GM19467 (cell line): ENCODE measurements around the gene PHYHIPL.

ENCODE experiments used
- ATAC-seq: cut with Tn5 transposase; IDR thresholded peaks from one replicate; pipeline ENCODE4 v1.9.1; 2021; ENCODE audit warnings: mild to moderate bottlenecking, moderate library complexity; ENCODE audit not compliant: unreplicated experiment

Gene PHYHIPL

DNA sequence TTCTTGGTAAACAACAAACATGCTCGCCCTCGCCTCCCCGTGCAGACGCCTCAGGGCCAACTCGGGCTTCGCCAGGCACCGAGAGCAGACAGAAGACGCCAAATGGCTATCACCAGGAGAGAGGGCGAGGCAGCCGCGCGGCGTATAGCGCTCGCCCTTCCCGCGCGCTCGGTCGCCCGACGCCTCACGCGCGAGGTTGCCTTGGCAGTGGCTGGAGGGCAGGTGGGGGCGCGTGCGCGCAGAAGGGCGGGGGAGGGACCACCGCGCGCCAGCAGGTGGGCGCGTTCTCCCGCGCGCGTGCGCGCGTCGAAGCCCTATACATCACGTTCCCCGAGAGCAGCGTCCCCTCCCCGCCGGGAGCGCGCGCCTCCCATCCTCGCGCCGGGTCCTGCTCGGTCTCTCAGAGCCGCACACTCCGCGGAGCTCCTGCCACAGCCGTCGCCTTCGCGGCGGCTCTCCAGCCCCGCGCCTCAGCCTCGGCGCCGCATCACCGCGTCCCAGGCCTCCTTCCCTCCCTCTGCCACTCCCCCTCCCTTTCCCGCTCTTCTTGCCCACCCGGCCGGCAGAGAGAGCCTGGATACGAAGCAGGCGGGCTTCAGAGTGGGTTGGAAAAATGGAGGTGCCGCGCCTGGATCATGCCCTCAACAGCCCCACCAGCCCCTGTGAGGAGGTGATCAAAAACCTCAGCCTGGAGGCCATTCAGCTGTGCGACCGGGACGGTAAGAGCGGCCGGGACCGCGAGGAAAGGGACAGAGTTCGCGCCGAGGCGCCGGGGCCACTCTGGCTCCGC is at the start of gene PHYHIPL:
Gene PHYHIPL, plus strand, starts transcription at position 403 of the 790 bp plus-strand sequence. Its CDS starts 211 bp downstream, at position 614.
- ATAC-seq = no peak

DNA sequence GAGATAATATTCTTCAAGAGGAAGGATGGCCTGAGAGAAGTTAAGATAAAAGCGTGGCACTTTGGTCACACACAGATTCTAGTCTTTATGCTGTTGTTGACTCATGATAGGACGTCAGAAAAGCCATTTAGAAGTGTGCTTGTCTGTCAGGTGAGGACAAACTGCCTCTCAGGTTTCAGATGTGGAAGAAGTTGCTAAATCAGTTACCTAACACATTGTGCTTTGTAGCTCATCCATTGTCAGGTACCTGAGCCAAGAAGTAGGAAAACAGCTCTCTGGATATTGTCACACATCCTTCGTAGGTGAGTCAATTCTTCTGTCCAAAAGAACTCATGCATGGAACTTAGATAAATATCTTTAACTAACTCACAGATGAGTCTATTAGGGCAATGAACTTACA is 49.5 kb upstream of the PHYHIPL start:
- no peak for ATAC-seq

DNA sequence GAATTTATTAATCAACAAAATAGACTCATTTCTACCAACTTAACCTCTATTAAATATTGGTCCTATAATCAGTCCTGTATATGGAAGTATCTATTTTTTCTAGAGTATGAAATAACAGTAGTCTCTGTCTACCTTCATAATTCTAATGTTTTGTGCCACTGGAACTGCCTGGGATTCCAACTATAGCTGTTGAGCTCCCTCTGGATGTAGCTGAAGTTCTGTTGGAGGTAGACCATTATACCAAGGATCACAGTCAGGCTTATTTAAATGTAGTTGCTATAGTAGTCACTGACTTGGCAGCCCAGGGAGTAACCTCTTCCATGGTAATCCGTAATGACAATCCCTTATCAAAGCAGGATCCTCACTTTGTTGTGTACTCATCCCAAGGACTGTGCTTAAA is 48.5 kb upstream of the PHYHIPL start:
- no peak for ATAC-seq

DNA sequence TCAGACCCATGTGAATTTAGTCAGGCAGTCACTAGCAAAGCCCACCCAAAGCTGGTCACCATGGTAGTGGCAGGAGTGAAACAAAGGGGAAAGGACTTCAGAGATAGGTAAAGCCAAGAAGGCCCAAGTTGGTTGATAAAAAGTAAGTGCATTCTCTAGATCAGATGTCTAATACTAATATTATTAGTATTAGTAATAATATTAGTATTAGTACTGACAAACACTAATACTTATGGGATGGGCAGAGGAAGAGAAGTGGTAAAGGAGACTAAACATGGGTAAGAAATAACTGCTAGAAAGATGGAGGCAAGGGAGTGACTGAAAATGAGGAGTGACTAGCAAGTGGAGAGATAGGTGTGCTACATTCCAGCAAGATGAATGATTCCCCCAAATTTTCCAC is 46.6 kb upstream of the PHYHIPL start:
- ATAC-seq = no peak

- no peak for ATAC-seq
Observed at GRCh38 chr10:59131666-59132065, 44.8 kb upstream of the PHYHIPL start.

DNA sequence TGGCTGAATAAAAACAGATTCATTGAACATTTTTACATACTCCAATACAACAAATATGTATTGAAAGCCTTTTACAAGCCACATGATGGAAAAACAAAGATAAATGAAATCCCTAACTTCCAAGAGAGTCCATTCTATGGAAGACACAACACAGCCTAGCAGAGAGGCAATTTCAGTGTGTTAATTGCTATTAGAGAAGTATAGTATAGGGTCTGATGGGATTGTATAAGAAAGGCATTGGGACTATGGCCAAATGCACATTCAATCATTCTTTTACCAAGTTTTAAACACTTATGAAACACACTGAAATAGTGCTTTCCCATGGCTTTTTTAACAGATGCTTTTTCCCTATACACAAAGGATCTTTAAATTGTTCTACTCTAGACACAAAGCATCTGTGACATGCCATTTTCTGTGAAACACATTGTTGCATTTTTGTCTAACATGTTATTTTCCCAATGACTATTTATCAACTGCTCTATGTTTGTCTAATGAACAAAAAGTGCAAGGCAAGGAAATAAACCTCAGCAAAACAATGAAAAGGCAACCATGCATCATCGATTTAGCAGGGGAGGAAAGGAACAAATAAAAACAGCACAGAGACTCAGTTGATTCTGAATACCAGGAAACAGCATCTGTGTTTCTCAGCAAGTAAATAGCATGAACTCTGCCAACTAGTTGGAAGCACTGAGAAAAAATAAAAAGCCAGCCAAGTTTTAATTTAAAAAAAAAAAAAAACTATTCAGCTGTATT is 42.4 kb upstream of the PHYHIPL start:
- no peak for ATAC-seq

GRCh38 chr10:59134785-59135184 is 41.7 kb upstream of the PHYHIPL start:
- no peak for ATAC-seq

GRCh38 chr10:59135275-59135674 is 41.2 kb upstream of the PHYHIPL start:
- no peak for ATAC-seq

DNA sequence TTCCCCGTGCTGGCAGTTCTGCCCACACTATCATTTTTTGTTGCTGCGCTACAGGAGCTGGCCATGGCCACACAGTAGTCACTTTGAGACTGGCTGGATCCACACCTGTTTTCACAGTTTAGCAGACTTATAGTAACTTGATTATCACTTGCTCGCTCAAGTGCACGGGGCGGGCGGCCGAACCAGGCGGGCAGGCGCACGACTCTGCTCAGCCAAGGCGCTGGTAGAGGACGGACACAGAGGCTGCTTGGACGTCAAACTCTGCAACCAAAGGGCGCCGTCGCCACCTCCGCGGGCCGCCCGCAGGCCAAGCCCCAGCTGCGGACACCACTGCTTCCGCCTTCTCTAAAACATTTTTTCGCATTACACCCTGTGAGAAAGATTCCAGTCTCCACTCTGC is 38.4 kb upstream of the PHYHIPL start:
- no peak for ATAC-seq

DNA sequence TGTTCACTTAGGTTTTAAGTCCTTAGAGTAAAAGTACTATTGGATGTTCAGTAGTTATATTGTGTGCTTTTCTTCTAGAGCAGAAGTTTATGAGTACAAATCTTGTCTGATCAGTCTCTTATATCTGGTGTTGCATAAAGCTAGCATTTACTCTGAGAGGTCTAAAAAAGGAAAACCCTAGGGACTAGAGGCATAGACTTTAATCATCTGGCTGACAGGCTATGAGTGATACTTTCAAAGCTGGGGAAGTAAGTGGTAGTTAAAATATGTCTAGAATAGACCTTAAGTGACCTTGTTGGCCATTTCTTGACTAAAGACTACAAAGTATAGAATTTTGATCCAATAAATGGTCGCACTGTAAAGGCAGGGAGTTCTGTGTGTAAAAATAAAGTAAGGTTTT is 32.9 kb upstream of the PHYHIPL start:
- no peak for ATAC-seq

DNA sequence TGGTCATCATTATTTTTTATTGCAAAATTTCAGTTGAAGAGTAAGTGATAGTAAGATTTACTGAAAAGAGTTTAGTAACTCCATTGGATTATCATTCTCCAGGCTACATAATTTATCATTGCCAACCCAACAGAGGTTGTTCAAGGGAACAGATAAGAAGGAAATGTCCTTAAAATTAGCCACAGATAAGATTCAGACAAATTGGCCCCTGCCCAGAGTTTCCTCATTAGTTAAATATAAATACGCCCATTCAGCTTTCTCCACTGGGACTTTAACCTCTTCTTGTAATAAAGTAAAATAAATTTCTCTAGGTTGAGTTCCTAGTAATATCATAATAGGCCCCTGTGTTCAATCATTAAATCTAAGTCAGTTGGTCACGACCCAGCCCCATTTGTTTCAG is 27.7 kb upstream of the PHYHIPL start:
- no peak for ATAC-seq

DNA sequence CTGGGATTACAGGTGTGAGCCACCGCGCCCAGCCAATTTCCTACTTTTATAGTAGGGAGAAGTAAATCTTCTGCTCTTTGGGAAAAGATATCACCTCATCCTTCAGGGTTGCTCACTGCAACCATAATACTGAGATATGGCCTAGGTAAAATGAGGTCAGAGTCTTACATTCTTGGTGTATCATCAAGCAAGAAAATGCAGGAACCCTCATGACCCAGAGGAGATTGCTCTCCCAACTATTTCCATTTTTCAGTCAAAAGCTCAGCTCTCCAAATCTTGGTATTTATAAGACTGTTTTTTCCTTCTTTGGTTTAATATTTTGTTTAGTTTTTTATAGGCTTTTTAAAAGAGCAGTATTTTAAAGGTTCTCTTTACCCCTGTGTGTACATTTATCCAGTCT is 20.9 kb upstream of the PHYHIPL start:
- no peak for ATAC-seq

DNA sequence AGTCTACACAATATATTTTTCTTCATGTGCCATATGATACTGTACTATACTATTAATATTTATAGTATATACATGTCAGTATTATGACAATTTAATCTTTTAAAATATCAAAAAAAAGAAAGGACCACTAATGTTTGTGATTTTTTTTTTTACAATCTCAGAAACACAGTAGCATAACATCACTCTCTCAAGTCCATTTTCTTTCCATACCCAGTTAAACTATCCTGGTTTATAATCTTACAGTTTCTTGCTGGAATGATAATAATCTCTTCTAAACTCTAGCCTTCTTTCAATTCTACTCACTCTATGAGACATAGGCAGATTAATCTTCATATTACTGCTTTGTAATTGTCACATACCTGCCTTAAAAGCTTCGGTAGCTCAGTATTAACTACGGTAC is 8.9 kb upstream of the PHYHIPL start:
- no peak for ATAC-seq

GRCh38 chr10:59172567-59172966 is 3.9 kb upstream of the PHYHIPL start:
- ATAC-seq = no peak

GRCh38 chr10:59173414-59173813 is 3.0 kb upstream of the PHYHIPL start:
- no peak for ATAC-seq

DNA sequence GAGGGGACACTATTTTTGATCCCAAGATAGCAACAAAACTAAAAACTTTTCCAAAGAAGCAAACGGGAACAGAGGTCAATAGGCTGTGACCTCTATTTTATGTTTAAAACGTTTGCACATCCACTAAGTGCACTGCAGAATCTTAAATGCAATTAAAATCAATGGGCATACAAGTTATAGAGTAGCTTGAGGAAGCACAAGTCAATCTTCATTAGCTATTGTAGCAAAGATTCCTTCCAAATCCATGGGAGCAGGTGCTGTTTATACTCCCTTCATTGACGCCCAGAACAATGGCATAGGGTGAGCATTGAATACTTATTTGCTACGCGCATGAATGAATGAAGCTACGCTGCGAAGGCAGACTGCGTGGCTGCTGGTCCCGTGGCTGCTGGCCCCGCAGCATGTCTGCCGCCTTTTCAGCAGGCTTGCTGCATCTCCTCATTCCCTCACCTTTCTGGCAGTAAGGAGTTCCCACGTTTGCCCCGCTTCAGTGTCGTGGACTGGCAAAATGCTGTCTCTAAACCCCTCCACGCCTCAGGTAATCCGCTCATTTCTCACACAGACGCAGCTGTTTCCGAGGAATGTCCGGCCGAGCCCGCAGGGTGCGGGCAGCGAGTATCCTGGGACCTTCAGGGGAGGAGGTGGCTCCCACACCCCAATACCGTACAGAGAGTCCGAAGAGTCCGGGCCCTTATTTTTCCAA is 754 bp upstream of the PHYHIPL start:
- no peak for ATAC-seq

GRCh38 chr10:59177031-59177797 is 771 bp downstream of the PHYHIPL start:
- ATAC-seq = no peak

DNA sequence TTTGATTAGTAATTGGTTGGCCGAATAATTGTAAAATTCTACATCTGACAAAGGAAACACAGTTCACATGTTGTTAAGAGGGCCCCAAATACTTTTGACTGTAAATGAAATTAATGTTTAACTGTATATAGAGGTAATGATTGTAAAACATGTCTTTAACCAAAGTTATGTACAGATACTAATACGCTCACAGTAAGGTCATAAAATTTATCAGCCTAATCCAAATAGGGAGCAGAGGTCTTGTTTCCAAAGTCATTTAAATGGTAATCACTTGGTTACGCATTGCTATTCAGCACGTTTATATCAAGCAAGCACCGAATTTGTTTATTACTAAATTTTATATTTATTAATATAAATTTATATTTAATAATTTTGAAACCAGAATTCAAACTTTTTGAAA is 1.4 kb downstream of the PHYHIPL start:
- no peak for ATAC-seq

DNA sequence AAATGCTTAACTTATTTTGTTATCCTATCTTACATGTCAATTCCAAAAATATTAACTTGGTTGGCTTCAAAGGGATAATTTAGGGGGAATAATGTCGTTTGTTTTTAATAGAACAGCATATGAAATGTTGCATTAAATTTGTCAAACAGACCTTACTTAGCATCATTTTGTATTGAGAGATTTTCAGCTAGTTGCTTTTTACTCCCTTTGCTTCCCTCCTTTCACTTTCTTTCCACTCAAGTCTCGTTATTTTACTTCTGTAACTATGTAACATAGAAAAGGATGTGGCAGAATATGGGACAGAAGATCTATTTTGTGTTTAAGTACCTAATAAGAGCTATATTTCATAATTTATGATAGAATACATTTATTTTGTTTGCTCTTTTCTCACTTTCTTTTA is 2.6 kb downstream of the PHYHIPL start:
- ATAC-seq = no peak

- ATAC-seq = no peak
Observed at GRCh38 chr10:59180689-59181270, 4.3 kb downstream of the PHYHIPL start.

GRCh38 chr10:59181668-59182067 is 5.2 kb downstream of the PHYHIPL start:
- ATAC-seq = peak; percentile 56
